Measurements from ENCODE around the gene PGPEP1.

PGPEP1 gene

DNA sequence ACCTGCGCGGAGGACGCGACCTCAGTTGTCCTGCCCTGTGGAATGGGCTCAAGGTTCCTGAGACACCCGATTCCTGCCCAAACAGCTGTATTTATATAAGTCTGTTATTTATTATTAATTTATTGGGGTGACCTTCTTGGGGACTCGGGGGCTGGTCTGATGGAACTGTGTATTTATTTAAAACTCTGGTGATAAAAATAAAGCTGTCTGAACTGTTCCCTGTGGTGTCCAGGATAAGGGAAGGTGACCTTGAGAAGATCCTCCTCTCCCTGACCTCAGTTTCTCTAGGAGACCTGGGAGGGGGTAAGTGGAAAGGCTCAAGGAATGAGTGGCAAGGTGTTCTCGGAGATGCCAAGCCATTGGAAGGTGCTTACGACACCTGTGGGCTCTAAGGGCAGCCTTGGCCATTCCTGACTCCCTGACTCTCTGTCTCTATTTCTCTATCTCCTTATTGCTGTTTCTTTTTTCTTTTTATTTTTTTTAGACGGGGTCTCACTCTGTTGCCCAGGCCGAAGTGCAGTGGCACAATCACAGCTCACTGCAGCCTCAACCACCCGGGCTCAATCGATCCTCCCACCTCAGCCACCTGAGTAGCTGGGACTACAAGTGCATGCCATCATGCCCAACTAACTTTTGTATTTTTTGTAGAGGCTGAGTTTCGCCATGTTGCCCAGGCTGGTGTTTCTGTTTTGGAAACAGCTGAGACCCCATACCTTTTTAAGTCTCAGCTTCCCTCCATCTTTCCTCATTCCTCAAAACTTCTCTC, 48.7 kb downstream of the PGPEP1 start:
- no peak for ATAC-seq (ENCODE audit: low read depth)
- Histone ChIP-seq H3K4me3 (ENCODE audit: severe bottlenecking) (no peak overlapping the region), H3K9me3 (ENCODE audit: severe bottlenecking) (no peaks in the 10 kb centered on the region), H3K4me1 (ENCODE audit: insufficient read depth, poor library complexity, severe bottlenecking) (peaks cover 14% of the 10 kb centered on the region), H3K27ac (ENCODE audit: poor library complexity, severe bottlenecking) (no peak overlapping the region), H3K27me3 (ENCODE audit: insufficient read depth, poor library complexity, severe bottlenecking) (no peaks in the 10 kb centered on the region), H3K36me3 (ENCODE audit: low read depth) (peaks cover 19% of the 10 kb centered on the region)
- no peak for DNase-seq (ENCODE audit: low spot score)
- TF ChIP-seq, protein P1, sequence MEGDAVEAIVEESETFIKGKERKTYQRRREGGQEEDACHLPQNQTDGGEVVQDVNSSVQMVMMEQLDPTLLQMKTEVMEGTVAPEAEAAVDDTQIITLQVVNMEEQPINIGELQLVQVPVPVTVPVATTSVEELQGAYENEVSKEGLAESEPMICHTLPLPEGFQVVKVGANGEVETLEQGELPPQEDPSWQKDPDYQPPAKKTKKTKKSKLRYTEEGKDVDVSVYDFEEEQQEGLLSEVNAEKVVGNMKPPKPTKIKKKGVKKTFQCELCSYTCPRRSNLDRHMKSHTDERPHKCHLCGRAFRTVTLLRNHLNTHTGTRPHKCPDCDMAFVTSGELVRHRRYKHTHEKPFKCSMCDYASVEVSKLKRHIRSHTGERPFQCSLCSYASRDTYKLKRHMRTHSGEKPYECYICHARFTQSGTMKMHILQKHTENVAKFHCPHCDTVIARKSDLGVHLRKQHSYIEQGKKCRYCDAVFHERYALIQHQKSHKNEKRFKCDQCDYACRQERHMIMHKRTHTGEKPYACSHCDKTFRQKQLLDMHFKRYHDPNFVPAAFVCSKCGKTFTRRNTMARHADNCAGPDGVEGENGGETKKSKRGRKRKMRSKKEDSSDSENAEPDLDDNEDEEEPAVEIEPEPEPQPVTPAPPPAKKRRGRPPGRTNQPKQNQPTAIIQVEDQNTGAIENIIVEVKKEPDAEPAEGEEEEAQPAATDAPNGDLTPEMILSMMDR (IDR thresholded peaks at IDR 0.05; ENCODE audit: poor library complexity, severe bottlenecking) = no peak

DNA sequence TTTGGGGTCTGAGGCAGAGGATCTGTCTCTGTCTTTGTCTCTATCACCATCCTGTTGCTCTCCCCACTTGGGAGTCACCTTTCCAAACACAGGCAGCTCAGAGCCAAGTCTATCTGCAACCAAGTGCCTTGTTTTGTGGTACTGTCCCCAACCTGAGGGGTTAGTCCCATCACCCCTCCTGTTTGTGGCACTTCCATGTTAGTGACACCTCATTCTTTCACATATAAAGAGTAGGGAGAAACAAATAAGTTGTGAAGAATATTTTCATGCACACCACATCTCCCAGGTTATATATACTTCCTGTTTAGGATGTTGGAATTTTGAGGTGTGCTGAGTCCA, 49.3 kb downstream of the PGPEP1 start:
- Histone ChIP-seq H3K4me1 (ENCODE audit: insufficient read depth, poor library complexity, severe bottlenecking) (peaks cover 14% of the 10 kb centered on the region), H3K9me3 (ENCODE audit: severe bottlenecking) (no peaks in the 10 kb centered on the region), H3K27me3 (ENCODE audit: insufficient read depth, poor library complexity, severe bottlenecking) (no peaks in the 10 kb centered on the region), H3K4me3 (ENCODE audit: severe bottlenecking) (no peak overlapping the region), H3K27ac (ENCODE audit: poor library complexity, severe bottlenecking) (no peak overlapping the region), H3K36me3 (ENCODE audit: low read depth) (peaks cover 19% of the 10 kb centered on the region)
- DNase-seq (ENCODE audit: low spot score) = no peak
- no peak for ATAC-seq (ENCODE audit: low read depth)
- TF ChIP-seq, protein P1 (IDR thresholded peaks at IDR 0.05; ENCODE audit: poor library complexity, severe bottlenecking) = no peak

- Histone ChIP-seq H3K4me1 (ENCODE audit: insufficient read depth, poor library complexity, severe bottlenecking) (peaks cover 13% of the 10 kb centered on the region), H3K4me3 (ENCODE audit: severe bottlenecking) (no peak overlapping the region), H3K9me3 (ENCODE audit: severe bottlenecking) (no peaks in the 10 kb centered on the region), H3K27ac (ENCODE audit: poor library complexity, severe bottlenecking) (no peak overlapping the region), H3K27me3 (ENCODE audit: insufficient read depth, poor library complexity, severe bottlenecking) (no peaks in the 10 kb centered on the region), H3K36me3 (ENCODE audit: low read depth) (peaks cover 19% of the 10 kb centered on the region)
- ATAC-seq (ENCODE audit: low read depth) (no peak), DNase-seq (ENCODE audit: low spot score) (no peak)
- TF ChIP-seq, protein P1 (IDR thresholded peaks at IDR 0.05; ENCODE audit: poor library complexity, severe bottlenecking) = no peak
These were observed 49.9 kb downstream of the PGPEP1 start for GRCh38 chr19:18390065-18390907.

DNA sequence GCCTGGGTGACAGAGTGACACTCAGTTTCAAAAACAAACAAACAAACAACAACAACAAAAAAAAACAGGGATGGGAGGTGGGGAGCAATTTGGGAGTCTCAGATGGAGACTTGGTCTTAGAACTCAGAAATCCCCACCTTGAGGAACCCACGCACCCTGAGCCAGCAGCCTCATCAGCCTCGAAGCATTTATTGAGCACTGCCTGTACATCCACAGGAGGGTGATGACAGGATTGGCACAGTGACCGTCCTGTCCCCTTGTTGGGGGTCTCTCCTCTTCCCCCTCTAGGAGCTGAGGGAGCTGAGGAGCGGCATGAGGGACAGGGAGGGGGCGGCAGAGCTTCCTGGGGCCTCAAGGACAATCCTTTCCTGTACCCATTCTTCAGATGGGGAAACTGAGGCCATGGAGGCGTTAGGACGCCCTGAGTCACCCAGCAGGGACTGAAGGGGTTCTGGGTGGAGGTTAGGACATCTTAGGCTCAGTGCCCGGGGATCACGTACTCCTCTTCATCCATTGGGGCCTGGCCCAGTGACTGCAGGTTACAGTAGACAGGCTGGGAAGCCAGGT, 51.2 kb downstream of the PGPEP1 start:
- peaks cover 19% of the 10 kb centered on the region for H3K36me3 ChIP-seq (ENCODE audit: low read depth)
- no peak overlapping the region for H3K27ac ChIP-seq (ENCODE audit: poor library complexity, severe bottlenecking)
- H3K27me3 ChIP-seq (ENCODE audit: insufficient read depth, poor library complexity, severe bottlenecking) = no peaks in the 10 kb centered on the region
- H3K4me3 ChIP-seq (ENCODE audit: severe bottlenecking) = no peak overlapping the region
- ATAC-seq (ENCODE audit: low read depth) (no peak), DNase-seq (ENCODE audit: low spot score) (no peak)
- peaks cover 4% of the 10 kb centered on the region for H3K4me1 ChIP-seq (ENCODE audit: insufficient read depth, poor library complexity, severe bottlenecking)
- TF ChIP-seq, protein P1 (IDR thresholded peaks at IDR 0.05; ENCODE audit: poor library complexity, severe bottlenecking) = no peak
- H3K9me3 ChIP-seq (ENCODE audit: severe bottlenecking) = no peaks in the 10 kb centered on the region
